Brain microvascular endothelial cell (primary cell): ENCODE results near the gene PRKAR1B.

Experiments
- DNase-seq: peaks from one replicate; pipeline ENCODE4 v3.0.0-alpha.2; 2020
- H3K27ac ChIP-seq: fragments of 250-450 bp; sonication (Bioruptor Pico); 2 replicates; pipeline ENCODE4 v1.5.1; 2020; ENCODE audit warnings: mild to moderate bottlenecking, moderate library complexity
- H3K27me3 ChIP-seq: fragments of 250-450 bp; sonication (Bioruptor Pico); replicated peaks from 2 replicates; pipeline ENCODE4 v1.5.1; 2020; ENCODE audit warnings: mild to moderate bottlenecking
- H3K36me3 ChIP-seq: fragments of 250-450 bp; sonication (Bioruptor Pico); replicated peaks from 2 replicates; pipeline ENCODE4 v1.5.1; 2020; ENCODE audit warnings: mild to moderate bottlenecking
- H3K4me3 ChIP-seq: 2 replicates; pipeline ENCODE4 v1.5.1; 2011; ENCODE audit warnings: low read depth, mild to moderate bottlenecking, control low read depth, low read length, moderate library complexity
- in situ Hi-C: cut with HindIII; loops from 2 replicates; pipeline ENCODE4 v1.10.0; 2017; ENCODE audit warnings: low sequenced_read_pairs, low pct_ligation_motif_present
- TF ChIP-seq, protein P1 (sequence below): IDR thresholded peaks from 2 replicates; pipeline ENCODE4 v1.5.1; 2011; ENCODE audit warnings: low read depth, mild to moderate bottlenecking, moderate library complexity, low read length, control low read depth, inconsistent platforms; ENCODE audit errors: missing control alignments

The PRKAR1B gene

DNA sequence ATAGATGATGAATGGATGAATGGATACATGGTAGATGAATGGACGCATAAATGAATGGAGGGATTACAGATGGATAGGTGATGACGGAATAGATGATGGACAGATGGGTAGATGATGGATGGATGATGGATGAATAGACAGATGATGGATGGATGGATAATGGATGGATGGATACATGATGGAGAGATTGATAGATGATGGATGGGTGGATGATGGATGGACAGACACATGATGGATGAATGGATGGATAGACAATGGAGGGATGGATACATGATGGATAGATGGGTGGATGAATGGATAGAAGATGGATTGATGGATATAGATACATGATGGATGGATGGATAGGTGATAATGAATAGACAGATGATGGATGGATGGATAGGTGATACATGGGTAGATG, 198.6 kb downstream of the PRKAR1B start:
- no peaks in the 10 kb centered on the region for H3K36me3 ChIP-seq
- in situ Hi-C loops, result no loop called here
- H3K27ac ChIP-seq, result no peak overlapping the region
- TF ChIP-seq, protein P1, sequence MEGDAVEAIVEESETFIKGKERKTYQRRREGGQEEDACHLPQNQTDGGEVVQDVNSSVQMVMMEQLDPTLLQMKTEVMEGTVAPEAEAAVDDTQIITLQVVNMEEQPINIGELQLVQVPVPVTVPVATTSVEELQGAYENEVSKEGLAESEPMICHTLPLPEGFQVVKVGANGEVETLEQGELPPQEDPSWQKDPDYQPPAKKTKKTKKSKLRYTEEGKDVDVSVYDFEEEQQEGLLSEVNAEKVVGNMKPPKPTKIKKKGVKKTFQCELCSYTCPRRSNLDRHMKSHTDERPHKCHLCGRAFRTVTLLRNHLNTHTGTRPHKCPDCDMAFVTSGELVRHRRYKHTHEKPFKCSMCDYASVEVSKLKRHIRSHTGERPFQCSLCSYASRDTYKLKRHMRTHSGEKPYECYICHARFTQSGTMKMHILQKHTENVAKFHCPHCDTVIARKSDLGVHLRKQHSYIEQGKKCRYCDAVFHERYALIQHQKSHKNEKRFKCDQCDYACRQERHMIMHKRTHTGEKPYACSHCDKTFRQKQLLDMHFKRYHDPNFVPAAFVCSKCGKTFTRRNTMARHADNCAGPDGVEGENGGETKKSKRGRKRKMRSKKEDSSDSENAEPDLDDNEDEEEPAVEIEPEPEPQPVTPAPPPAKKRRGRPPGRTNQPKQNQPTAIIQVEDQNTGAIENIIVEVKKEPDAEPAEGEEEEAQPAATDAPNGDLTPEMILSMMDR, result no peak
- H3K27me3 ChIP-seq, result no peaks in the 10 kb centered on the region
- no peak for DNase-seq
- no peak overlapping the region for H3K4me3 ChIP-seq

DNA sequence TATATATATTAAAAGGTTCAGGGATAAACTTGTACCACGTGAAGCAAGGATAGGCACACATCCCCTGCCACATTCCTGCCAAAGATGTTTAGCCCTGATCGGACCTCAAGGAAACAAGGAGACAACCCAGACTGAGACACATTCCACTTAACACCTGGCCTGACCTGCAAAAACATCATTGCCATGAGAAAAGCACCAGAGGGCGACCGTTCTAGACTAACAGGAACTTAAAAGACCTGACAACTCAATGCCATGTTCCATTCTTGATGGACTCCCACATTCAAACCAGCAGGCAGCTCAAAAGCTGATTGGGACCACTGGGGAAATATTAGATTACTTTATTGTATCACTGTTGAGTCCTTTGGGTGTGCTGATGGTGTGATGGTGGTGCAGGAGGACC, 199.4 kb downstream of the PRKAR1B start:
- H3K27ac ChIP-seq, result no peak overlapping the region
- no peaks in the 10 kb centered on the region for H3K36me3 ChIP-seq
- no peak for DNase-seq
- TF ChIP-seq, protein P1, result no peak
- no peak overlapping the region for H3K4me3 ChIP-seq
- in situ Hi-C loops, result no loop called here
- H3K27me3 ChIP-seq, result no peaks in the 10 kb centered on the region

DNA sequence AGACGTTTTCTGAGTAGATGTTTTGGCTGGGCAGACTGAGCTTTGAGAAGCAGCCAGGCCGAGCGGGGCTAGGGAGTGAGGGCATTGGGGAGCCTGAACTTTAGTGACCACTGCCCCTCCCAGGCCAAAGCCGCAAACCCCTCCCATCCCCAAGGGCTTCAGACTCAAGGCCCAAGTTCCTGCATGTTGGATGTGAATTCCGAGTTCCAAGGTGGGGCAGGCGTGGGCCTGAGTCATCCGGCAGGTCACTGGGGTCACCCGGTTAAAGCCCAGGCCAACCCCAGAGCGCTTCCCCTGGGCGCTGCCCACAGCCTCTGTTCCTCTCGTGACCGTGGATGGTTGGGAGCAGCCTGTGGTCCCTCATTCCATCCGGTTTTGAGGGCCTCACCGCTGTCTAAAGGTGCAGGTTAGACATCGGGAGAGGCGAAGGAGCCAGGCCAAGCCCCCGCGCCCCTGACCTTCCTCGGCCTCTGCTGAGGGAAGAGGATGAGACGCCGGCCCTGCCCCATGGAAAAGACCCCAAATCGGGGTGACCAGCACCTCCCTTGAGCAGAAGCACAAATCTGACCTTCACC, 200.5 kb downstream of the PRKAR1B start:
- H3K36me3 ChIP-seq, result no peaks in the 10 kb centered on the region
- peaks cover 1% of the 10 kb centered on the region for H3K27me3 ChIP-seq
- H3K4me3 ChIP-seq, result no peak overlapping the region
- TF ChIP-seq, protein P1, result no peak
- no peak overlapping the region for H3K27ac ChIP-seq
- in situ Hi-C loops, result no loop called here
- no peak for DNase-seq

DNA sequence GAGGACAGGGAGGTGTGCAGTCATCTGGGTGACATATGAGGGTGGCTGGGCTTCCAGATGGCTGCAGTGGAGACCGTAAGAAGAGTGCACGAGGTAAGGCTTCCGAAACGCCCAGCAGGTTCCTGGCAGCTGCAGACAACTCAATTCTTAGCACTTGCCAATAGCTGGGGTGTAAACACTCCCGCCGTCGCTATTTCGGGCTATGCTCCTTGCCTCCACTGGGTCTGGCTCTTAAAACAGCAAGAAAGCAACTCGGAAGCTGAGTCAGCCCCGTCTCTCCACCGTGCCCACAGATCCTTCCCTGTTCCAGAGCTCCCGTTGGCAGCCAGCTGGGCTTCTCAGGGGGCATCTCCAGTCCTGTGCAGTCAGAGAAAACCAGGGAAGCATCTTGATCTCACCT, 201.3 kb downstream of the PRKAR1B start:
- H3K4me3 ChIP-seq, result no peak overlapping the region
- DNase-seq, result no peak
- TF ChIP-seq, protein P1, result no peak
- H3K27ac ChIP-seq, result no peak overlapping the region
- H3K27me3 ChIP-seq, result peaks cover 6% of the 10 kb centered on the region
- H3K36me3 ChIP-seq, result no peaks in the 10 kb centered on the region
- in situ Hi-C loops, result no loop called here

DNA sequence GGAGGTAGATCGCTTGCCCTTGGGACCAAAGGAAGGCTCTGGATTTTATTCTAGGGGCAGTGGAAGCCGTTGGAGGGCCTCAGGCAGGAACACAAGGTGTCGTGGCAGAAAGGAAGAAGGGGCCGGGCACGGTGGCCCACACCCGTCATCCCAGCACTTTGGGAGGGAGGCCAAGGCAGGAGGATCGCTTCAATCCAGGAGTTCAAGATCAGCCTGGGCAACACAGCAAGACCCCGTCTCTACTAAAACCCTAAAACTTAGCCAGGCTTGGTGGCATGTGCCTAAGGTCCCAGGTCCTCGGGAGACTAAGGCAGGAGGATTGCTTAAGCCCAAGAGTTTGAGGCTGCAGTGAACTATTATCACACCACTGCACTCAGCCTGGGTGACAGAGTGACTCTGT, 202.3 kb downstream of the PRKAR1B start:
- TF ChIP-seq, protein P1, result no peak
- Histone ChIP-seq H3K36me3 (no peaks in the 10 kb centered on the region), H3K4me3 (no peak overlapping the region), H3K27ac (no peak overlapping the region), H3K27me3 (peaks cover 6% of the 10 kb centered on the region)
- no peak for DNase-seq
- in situ Hi-C loops, result no loop called here
